ENCODE results near the gene ACAD10. TPM values are rescaled to one million over a fixed set of nuclear protein-coding genes. Genes with fewer than 3 reads are reported as not detected.
"Not testable (repeated sequence)": the region's sequence is repeated elsewhere in the genome, so short reads cannot be mapped to it uniquely, and the experiment has no call there.

ACAD10 gene
- total and polyA plus RNA-seq, 4 donors, result 16.4 to 33.4 (median 20.9) TPM

GRCh38 chr12:111757361-111758119 lies 71.7 kb downstream of the ACAD10 start:
- WGBS (ENCODE audit: insufficient coverage), result 72% methylated on average over 13 of the region's 15 CpGs
- Histone ChIP-seq H3K4me1 (ENCODE audit: control insufficient read depth, insufficient read depth, low read length) (peaks cover 41% of the 10 kb centered on the region), H3K27me3 (ENCODE audit: control insufficient read depth, insufficient read depth, low read length) (no peaks in the 10 kb centered on the region), H3K36me3 (ENCODE audit: control insufficient read depth, insufficient read depth, low read length) (peaks cover 59% of the 10 kb centered on the region), H3K27ac (ENCODE audit: low read depth, low read length) (peak overlapping the region; percentile 40), H3K4me3 (ENCODE audit: low read depth, low read length) (no peak overlapping the region), H3K9me3 (ENCODE audit: control insufficient read depth, insufficient read depth, low read length) (no peaks in the 10 kb centered on the region)
- peak in 2 of 6 donors; percentile 17 to 83 for DNase-seq (ENCODE audit: low read depth in 4 of 6, low spot score in 6 of 6)

DNA sequence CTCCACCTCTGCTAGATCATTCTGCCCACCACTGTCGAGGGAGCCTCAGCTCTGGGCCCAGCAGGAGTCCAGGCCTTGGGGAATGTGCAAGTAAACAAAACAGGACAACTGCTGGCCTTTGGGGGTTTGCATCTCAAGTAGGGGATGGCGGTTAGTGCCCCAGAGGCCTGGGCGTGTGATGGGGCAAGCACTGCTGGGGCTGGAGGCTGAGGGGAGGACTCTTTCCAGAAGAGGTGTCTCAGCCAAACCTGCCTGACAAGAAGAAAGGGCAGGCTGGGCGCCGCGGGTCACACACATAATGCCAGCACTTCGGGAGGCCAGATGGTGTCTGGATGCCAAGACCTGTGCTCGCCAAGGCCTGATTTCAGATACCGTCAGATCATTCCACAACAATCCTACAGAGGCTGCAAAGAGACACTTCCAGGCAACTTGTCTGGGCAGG lies 72.3 kb downstream of the ACAD10 start:
- Histone ChIP-seq H3K4me3 (ENCODE audit: low read depth, low read length) (no peak overlapping the region), H3K36me3 (ENCODE audit: control insufficient read depth, insufficient read depth, low read length) (peaks cover 56% of the 10 kb centered on the region), H3K27me3 (ENCODE audit: control insufficient read depth, insufficient read depth, low read length) (no peaks in the 10 kb centered on the region), H3K4me1 (ENCODE audit: control insufficient read depth, insufficient read depth, low read length) (peaks cover 41% of the 10 kb centered on the region), H3K27ac (ENCODE audit: low read depth, low read length) (peak overlapping the region; percentile 40), H3K9me3 (ENCODE audit: control insufficient read depth, insufficient read depth, low read length) (no peaks in the 10 kb centered on the region)
- 65% methylated on average over 8 of the region's 9 CpGs for WGBS (ENCODE audit: insufficient coverage)
- DNase-seq (ENCODE audit: low read depth in 4 of 6, low spot score in 6 of 6), result peak in 1 of 6 donors; percentile 58

- WGBS (ENCODE audit: insufficient coverage), result 93% methylated on average over 7 of the region's 7 CpGs
- H3K4me3 ChIP-seq (ENCODE audit: low read depth, low read length), result no peak overlapping the region
- H3K27me3 ChIP-seq (ENCODE audit: control insufficient read depth, insufficient read depth, low read length), result no peaks in the 10 kb centered on the region
Observed at GRCh38 chr12:111759271-111759670, 73.4 kb downstream of the ACAD10 start.

GRCh38 chr12:111759991-111760390 lies 74.1 kb downstream of the ACAD10 start:
- Histone ChIP-seq H3K36me3 (ENCODE audit: control insufficient read depth, insufficient read depth, low read length) (peaks cover 39% of the 10 kb centered on the region), H3K27ac (ENCODE audit: low read depth, low read length) (no peak overlapping the region), H3K27me3 (ENCODE audit: control insufficient read depth, insufficient read depth, low read length) (no peaks in the 10 kb centered on the region), H3K4me1 (ENCODE audit: control insufficient read depth, insufficient read depth, low read length) (peaks cover 30% of the 10 kb centered on the region), H3K4me3 (ENCODE audit: low read depth, low read length) (no peak overlapping the region), H3K9me3 (ENCODE audit: control insufficient read depth, insufficient read depth, low read length) (no peaks in the 10 kb centered on the region)
- no peak for DNase-seq (ENCODE audit: low read depth in 4 of 6, low spot score in 6 of 6)
- WGBS (ENCODE audit: insufficient coverage), result 68% methylated on average over 5 of the region's 9 CpGs

More at GRCh38 chr12:111759271-111759670, 73.4 kb downstream of the ACAD10 start:
- Histone ChIP-seq H3K36me3 (ENCODE audit: control insufficient read depth, insufficient read depth, low read length) (peaks cover 46% of the 10 kb centered on the region), H3K27ac (ENCODE audit: low read depth, low read length) (no peak overlapping the region), H3K4me1 (ENCODE audit: control insufficient read depth, insufficient read depth, low read length) (peaks cover 36% of the 10 kb centered on the region), H3K9me3 (ENCODE audit: control insufficient read depth, insufficient read depth, low read length) (no peaks in the 10 kb centered on the region)
- DNase-seq (ENCODE audit: low read depth in 4 of 6, low spot score in 6 of 6), result no peak

DNA sequence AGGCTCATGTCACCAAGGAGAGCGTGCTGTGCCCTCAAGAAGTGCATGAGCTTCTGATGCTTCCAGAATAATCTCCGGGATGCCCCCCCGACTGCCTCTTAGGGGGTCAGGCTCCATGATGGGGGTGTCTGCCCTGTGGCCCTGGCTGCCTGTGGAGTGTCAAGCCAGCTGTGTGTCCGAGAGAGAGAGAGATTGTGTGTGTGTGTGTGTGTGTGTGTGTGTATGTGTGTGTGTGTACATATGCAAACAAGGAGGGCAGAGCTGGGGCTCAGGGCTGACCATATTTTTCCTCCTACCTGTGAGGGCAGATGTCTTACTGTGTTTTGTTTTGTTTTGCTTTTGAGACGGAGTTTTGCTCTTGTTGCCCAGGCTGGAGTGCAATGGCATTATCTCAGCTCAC lies 75.2 kb downstream of the ACAD10 start:
- 72% methylated on average over 5 of the region's 5 CpGs for WGBS (ENCODE audit: insufficient coverage)
- Histone ChIP-seq H3K27ac (ENCODE audit: low read depth, low read length) (no peak overlapping the region), H3K36me3 (ENCODE audit: control insufficient read depth, insufficient read depth, low read length) (peaks cover 28% of the 10 kb centered on the region), H3K4me1 (ENCODE audit: control insufficient read depth, insufficient read depth, low read length) (peaks cover 31% of the 10 kb centered on the region), H3K9me3 (ENCODE audit: control insufficient read depth, insufficient read depth, low read length) (no peaks in the 10 kb centered on the region), H3K4me3 (ENCODE audit: low read depth, low read length) (no peak overlapping the region), H3K27me3 (ENCODE audit: control insufficient read depth, insufficient read depth, low read length) (no peaks in the 10 kb centered on the region)
- DNase-seq (ENCODE audit: low read depth in 4 of 6, low spot score in 6 of 6), result no peak

- 20% methylated on average over 2 of the region's 3 CpGs for WGBS (ENCODE audit: insufficient coverage)
- no peaks in the 10 kb centered on the region for H3K9me3 ChIP-seq (ENCODE audit: control insufficient read depth, insufficient read depth, low read length)
- no peak overlapping the region for H3K4me3 ChIP-seq (ENCODE audit: low read depth, low read length)
- DNase-seq (ENCODE audit: low read depth in 4 of 6, low spot score in 6 of 6), result no peak
- H3K27ac ChIP-seq (ENCODE audit: low read depth, low read length), result no peak overlapping the region
- peaks cover 22% of the 10 kb centered on the region for H3K36me3 ChIP-seq (ENCODE audit: control insufficient read depth, insufficient read depth, low read length)
- no peaks in the 10 kb centered on the region for H3K27me3 ChIP-seq (ENCODE audit: control insufficient read depth, insufficient read depth, low read length)
- peaks cover 29% of the 10 kb centered on the region for H3K4me1 ChIP-seq (ENCODE audit: control insufficient read depth, insufficient read depth, low read length)
Observed at GRCh38 chr12:111761706-111762105, 75.9 kb downstream of the ACAD10 start.

DNA sequence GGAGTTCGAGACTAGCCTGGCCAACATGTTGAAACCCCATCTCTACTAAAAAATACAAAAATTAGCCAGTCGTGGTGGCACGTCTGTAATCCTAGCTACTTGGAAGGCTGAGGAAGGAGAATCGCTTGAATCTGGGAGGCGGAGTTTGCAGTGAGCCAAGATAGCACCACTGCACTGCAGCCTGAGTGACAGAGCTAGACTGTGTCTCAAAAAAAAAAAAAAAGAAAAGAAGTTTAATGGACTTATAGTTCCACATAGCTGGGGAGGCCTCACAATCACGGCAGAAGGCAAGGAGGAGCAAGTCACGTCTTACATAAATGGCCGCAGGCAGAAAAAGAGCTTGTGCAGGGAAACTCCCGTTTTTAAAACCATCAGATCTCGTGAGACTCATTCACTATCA lies 77.7 kb downstream of the ACAD10 start:
- H3K9me3 ChIP-seq (ENCODE audit: control insufficient read depth, insufficient read depth, low read length); H3K27ac ChIP-seq (ENCODE audit: low read depth, low read length); H3K27me3 ChIP-seq (ENCODE audit: control insufficient read depth, insufficient read depth, low read length); DNase-seq (ENCODE audit: low read depth in 4 of 6, low spot score in 6 of 6); H3K36me3 ChIP-seq (ENCODE audit: control insufficient read depth, insufficient read depth, low read length); H3K4me3 ChIP-seq (ENCODE audit: low read depth, low read length): not testable (repeated sequence)
- peaks cover 23% of the 10 kb centered on the region for H3K4me1 ChIP-seq (ENCODE audit: control insufficient read depth, insufficient read depth, low read length)
- WGBS (ENCODE audit: insufficient coverage), result 78% methylated on average over 5 of the region's 10 CpGs

- no peak overlapping the region for H3K4me3 ChIP-seq (ENCODE audit: low read depth, low read length)
- no peak overlapping the region for H3K27ac ChIP-seq (ENCODE audit: low read depth, low read length)
- no peaks in the 10 kb centered on the region for H3K9me3 ChIP-seq (ENCODE audit: control insufficient read depth, insufficient read depth, low read length)
- peaks cover 2% of the 10 kb centered on the region for H3K36me3 ChIP-seq (ENCODE audit: control insufficient read depth, insufficient read depth, low read length)
- DNase-seq (ENCODE audit: low read depth in 4 of 6, low spot score in 6 of 6), result no peak
- H3K4me1 ChIP-seq (ENCODE audit: control insufficient read depth, insufficient read depth, low read length), result peaks cover 23% of the 10 kb centered on the region
- H3K27me3 ChIP-seq (ENCODE audit: control insufficient read depth, insufficient read depth, low read length), result no peaks in the 10 kb centered on the region
- no CpG with 5 or more reads among the region's 6 CpGs for WGBS (ENCODE audit: insufficient coverage)
Observed at GRCh38 chr12:111764120-111764821, 78.4 kb downstream of the ACAD10 start.

- Histone ChIP-seq H3K36me3 (ENCODE audit: control insufficient read depth, insufficient read depth, low read length) (no peaks in the 10 kb centered on the region), H3K27me3 (ENCODE audit: control insufficient read depth, insufficient read depth, low read length) (no peaks in the 10 kb centered on the region), H3K9me3 (ENCODE audit: control insufficient read depth, insufficient read depth, low read length) (no peaks in the 10 kb centered on the region), H3K4me3 (ENCODE audit: low read depth, low read length) (peak within 1 kb of the TSS; percentile 70), H3K27ac (ENCODE audit: low read depth, low read length) (peak within 1 kb of the TSS; percentile 67), H3K4me1 (ENCODE audit: control insufficient read depth, insufficient read depth, low read length) (peaks cover 23% of the 10 kb centered on the region)
- WGBS (ENCODE audit: insufficient coverage), result 0% methylated on average over 73 of the region's 73 CpGs
- peak in 5 of 6 donors; percentile 61 to 94 (median 75) for DNase-seq (ENCODE audit: low read depth in 4 of 6, low spot score in 6 of 6)
Observed at GRCh38 chr12:111766608-111767361, 80.9 kb downstream of the ACAD10 start, which contains the start of gene ALDH2. TSS of gene ALDH2 (plus strand) at chr12:111766933. CDS start at chr12:111766983, 50 bp downstream.
